Mucosa of descending colon (tissue), 3 donors: ENCODE results near the gene LARP6. TPM values are rescaled to one million over a fixed set of nuclear protein-coding genes. Genes with fewer than 3 reads are reported as not detected.
"Not testable (repeated sequence)": the region's sequence is repeated elsewhere in the genome, so short reads cannot be mapped to it uniquely, and the experiment has no call there.

Experiments used
- ATAC-seq: fragments of 200-7000 bp; cut with Tn5 transposase; one replicate; pipeline ENCODE4 v1.9.1; 2020; ENCODE audit warnings: mild to moderate bottlenecking, moderate library complexity
- DNase-seq, 3 donors: peaks; one replicate each; pipeline ENCODE4 v3.0.0-alpha.2; 2020
- H3K36me3 ChIP-seq: fragments of 200-600 bp; one replicate; pipeline ENCODE4 v1.8.0; 2021; ENCODE audit warnings: low read depth, mild to moderate bottlenecking
- H3K4me1 ChIP-seq: fragments of 200-600 bp; one replicate; pipeline ENCODE4 v1.8.0; 2021; ENCODE audit warnings: low read depth, mild to moderate bottlenecking
- H3K4me3 ChIP-seq: fragments of 200-600 bp; one replicate; pipeline ENCODE4 v1.8.0; 2021; ENCODE audit warnings: mild to moderate bottlenecking
- H3K9me3 ChIP-seq: fragments of 200-600 bp; one replicate; pipeline ENCODE4 v1.8.0; 2021; ENCODE audit warnings: mild to moderate bottlenecking
- CTCF ChIP-seq: fragments of 200-600 bp; IDR thresholded peaks from one replicate; pipeline ENCODE4 v1.8.0; 2022; ENCODE audit warnings: antibody characterized with exemption, mild to moderate bottlenecking
- intact Hi-C, 2 donors: fragments of 100-400 bp; cut with DNase I in 1 of 2; cut with micrococcal nuclease in 1 of 2; formaldehyde crosslinking; loops; one replicate each; pipeline versions ENCODE4 v1.11.0 to v1.11.1; 2022; cut with DNase I, micrococcal nuclease
- total RNA-seq, 3 donors: library from RNA; stranded (reverse); fragmentation: NEBNext Ultra II Directional in 2 of 3; extraction: Animal tissue kit (Norgen Biotek cat#: 25700) in 2 of 3; gene quantifications; one replicate each; pipeline versions ENCODE4 v1.2.1 to v1.2.4, GENCODE V29; 2021 to 2023
- donor health status: DM: no; HTN: no; CAD: no; lungs with moderate emphysema.
- donor health status: DM: no; HTN: no; CAD: no.
- donor health status: DM: no; HTN: yes; CAD: no.

The LARP6 gene
- total RNA-seq, 3 donors from 2014 or later: 0.55 to 24.8 (median 3.8) TPM

DNA sequence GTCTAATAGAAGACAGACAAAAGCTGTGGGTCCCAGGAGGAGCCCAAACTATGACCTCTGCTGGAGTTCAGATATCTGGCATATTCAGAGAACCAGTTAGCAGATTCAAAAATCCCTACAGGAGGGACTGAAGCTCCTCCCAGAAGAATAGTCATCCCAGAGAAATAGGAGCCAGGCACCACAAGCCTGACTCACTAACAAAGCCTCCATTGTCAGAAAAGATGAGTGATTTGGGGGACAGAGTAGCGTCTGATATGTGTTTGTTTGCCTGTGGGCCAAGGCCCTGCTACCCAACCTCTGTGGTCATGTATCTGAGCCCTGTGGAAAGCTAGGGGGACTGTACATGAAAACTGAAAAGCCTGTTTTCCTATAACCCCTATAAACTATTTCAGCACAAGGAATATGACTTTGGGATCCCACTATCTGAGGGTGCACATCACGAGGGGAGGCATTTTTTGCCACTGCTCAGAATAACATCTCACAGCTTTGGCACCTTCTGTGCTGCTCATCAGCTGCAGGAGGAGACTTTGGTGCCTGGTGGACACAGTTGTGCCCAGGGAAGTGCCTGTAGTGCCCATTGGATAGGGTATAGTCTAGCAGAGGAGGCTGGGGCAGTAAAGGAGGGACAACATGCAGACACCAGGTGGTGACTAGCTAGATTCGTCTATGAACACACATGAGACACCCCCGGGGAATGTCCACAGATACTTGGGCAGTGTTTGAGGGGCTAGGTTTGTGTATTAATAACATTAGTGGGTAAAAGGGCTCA lies 9.7 kb upstream of the LARP6 start:
- no peaks in the 10 kb centered on the region for H3K9me3 ChIP-seq
- H3K4me3 ChIP-seq: no peak overlapping the region
- no peak for ATAC-seq
- no peak for TF ChIP-seq CTCF
- H3K4me1 ChIP-seq: no peaks in the 10 kb centered on the region
- no peaks in the 10 kb centered on the region for H3K36me3 ChIP-seq
- intact Hi-C loops: no loop called here
- no peak for DNase-seq

GRCh38 chr15:70859998-70860397 lies 6.0 kb upstream of the LARP6 start:
- DNase-seq (no peak), ATAC-seq (no peak)
- intact Hi-C loops: no loop called here
- no peak overlapping the region for H3K4me3 ChIP-seq
- H3K4me1 ChIP-seq: no peaks in the 10 kb centered on the region
- H3K36me3 ChIP-seq: no peaks in the 10 kb centered on the region
- no peaks in the 10 kb centered on the region for H3K9me3 ChIP-seq
- no peak for TF ChIP-seq CTCF

DNA sequence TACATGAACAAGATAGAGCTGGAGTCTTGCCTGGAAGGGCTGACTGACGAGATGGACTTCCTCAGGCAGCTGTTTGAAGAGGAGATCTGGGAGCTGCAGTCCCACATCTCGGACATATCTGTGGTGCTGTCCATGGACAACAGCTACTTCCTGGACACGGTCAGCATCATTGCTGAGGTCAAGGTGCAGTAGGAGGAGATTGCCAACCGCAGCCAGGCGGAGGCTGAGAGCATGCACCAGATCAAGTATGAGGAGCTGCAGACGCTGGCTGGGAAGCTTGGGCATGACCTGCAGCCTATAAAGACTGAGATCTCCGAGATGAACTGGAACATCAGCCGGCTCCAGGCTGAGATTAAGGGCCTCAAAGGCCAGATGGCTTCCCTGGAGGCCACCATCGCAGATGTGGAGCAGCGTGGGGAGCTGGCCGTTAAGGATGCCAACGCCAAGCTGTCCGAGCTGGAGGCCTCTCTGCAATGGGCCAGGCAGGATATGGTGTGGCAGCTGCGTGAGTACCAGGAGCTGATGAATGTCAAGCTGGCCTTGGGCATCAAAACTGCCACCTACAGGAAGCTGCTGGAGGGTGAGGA lies 5.5 kb upstream of the LARP6 start:
- intact Hi-C loops: no loop called here
- Histone ChIP-seq H3K4me3 (no peak overlapping the region), H3K4me1 (no peaks in the 10 kb centered on the region), H3K36me3 (no peaks in the 10 kb centered on the region), H3K9me3 (no peaks in the 10 kb centered on the region)
- TF ChIP-seq CTCF: no peak
- ATAC-seq (no peak), DNase-seq (no peak)

- H3K4me3 ChIP-seq, H3K4me1 ChIP-seq, ATAC-seq, DNase-seq, H3K36me3 ChIP-seq, intact Hi-C loops, H3K9me3 ChIP-seq: not testable (repeated sequence)
Observed at GRCh38 chr15:70858614-70859321, 4.8 kb upstream of the LARP6 start.

GRCh38 chr15:70857562-70858285 lies 3.8 kb upstream of the LARP6 start:
- DNase-seq: no peak
- intact Hi-C loops: no loop called here
- ATAC-seq: no peak

More at GRCh38 chr15:70857562-70858285, 3.8 kb upstream of the LARP6 start:
- Histone ChIP-seq H3K4me3 (no peak overlapping the region), H3K9me3 (no peaks in the 10 kb centered on the region), H3K36me3 (no peaks in the 10 kb centered on the region), H3K4me1 (no peaks in the 10 kb centered on the region)
- TF ChIP-seq CTCF: no peak
